Hypothalamus (tissue), 51 donors: Measurements from ENCODE around the gene SLC35D1.
A peak's percentile ranks its signal among the peaks of the same experiment; 100 is the strongest.

Source experiments
- DNase-seq, 51 donors: peaks; one replicate each; lab custom pipeline; 2025; lab: John Stamatoyannopoulos, UW

The SLC35D1 gene

GRCh38 chr1:67051196-67051595 lies 2.8 kb downstream of the SLC35D1 start:
- no peak for DNase-seq

DNA sequence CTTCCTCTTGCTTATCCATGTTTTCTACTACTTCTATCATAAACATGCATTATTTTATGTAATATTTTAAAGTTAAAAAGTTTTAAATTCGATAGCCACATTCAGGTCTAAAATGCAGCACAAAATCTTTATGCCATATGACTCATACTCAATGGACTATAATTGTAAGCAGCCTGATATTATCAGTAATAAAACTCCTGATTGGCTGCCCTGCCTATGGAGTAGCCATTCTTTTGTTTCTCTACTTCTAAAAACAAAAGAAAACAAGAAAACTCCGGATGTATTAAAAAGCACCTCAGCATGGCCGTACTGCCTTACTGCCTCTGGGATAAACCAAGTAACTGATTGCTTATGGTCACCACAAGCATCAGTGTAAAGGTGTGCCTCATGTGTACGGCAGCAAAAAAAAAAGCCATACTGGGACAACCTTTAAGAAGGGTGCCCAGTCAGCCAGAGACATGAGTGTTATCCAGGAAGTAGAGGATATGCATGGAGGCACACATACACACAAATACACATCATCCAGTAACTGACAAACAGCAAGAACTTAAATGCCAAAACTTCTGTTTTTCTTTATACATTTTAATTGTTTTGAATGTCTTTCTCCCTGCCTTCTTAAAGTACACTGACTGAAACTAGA lies 9.2 kb downstream of the SLC35D1 start:
- DNase-seq: no peak

- DNase-seq: no peak
These were observed 10.6 kb downstream of the SLC35D1 start for GRCh38 chr1:67043366-67043765.

DNA sequence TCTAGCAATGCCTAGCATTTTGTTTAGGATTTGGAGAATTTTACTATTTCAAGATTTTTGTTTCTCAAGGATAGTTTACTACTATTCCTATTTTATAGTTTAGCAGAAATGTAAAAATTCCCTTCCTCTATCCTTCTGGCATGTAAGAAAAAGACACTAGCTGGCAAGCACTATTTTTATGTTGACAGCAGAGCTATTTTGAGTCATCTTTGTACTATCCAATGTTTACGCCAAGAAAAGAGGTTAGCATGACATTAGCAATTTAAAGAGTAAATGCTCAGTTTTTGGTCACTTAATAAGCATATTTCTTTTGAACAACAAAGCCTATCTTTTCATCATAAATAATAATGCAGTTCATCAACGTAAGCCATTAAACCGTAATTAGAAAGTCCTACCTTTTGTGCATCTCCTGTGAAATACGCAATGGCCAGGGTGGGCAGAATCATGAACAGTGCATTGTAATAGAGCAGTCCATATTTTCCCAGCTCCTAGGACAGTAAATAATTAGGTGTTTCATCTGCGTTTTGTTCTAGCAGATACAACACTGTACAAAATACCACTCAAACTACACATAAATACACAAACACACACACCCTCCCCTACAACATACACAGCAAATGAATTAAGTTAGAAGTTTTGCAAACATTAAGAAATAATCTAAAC lies 12.0 kb downstream of the SLC35D1 start:
- no peak for DNase-seq

DNA sequence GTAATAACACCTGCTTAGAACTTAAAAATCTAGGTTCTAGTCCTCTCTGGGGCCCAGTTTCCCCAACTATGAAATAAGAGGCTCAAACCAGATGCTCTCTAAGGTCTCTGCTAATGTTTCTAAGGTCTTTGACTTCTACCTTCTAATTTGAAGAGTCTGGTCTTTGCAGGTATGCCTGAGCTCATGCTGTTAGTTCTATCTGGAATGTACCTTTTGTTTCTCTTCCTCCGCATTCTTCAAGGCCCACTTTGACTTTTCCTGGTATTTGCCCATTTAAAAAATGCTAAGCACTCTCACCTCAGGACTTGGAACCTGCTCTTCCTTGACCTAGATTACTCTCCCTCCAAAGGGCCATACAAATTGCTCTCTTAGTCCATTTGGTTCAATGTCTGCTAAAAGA lies 13.5 kb downstream of the SLC35D1 start:
- DNase-seq: no peak

- DNase-seq: no peak
These were observed 22.1 kb downstream of the SLC35D1 start for GRCh38 chr1:67031859-67032247.

- DNase-seq: no peak
These were observed 22.7 kb downstream of the SLC35D1 start for GRCh38 chr1:67031121-67031858.

DNA sequence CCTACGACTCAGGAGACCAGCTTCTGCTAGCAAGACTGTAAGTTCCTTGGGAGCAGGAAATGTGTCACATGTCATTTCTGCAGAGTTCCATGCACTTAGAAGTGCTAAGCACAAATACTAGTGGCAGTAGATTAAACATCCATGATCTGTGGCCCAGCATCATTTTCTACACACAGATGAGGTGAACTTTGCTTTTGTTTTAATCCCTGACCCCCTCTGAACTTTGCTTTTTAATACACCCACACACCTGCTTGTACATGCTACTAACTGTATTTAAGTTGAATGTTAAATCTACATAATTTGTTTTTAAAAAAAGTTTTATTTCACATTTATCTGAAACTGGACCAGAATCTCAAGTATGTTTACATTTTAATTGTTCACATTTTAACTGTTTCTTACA lies 24.5 kb downstream of the SLC35D1 start:
- DNase-seq: no peak

DNA sequence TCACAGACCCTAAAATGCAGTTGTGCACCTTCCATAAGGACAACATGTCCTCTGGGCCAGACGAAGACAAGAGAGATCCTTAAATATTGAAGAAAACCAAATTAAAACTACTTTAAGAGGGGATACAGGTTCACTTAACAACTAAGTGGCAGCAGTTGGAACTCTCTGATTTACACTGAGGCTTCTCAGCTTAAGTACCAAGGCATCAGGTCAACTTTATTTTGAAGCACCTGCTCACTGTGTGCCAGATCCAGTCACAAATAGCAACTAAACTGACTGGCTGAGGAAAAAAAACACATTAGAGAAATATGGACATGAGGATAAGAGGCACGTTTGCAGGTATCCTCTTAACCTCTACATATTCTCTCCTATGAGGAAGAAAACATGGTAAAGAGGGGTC lies 33.2 kb downstream of the SLC35D1 start:
- no peak for DNase-seq

DNA sequence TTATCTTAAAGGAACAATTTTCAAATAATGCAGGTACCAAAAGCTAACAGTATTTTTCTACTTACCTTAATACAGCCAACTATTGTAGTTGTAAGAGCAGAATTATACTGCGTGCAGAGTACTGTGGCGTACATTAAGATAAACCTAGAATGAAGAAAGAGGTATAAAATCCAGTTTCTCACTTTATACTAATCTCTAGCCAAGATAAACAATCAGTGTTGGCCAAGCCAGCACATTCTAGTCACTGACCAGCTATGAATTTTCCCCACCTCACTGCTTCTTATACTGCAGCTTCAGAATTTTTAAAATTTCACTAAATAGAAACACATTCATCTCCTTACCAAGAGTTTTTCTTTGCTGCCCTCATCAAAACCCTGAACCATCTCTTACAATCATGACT lies 33.6 kb downstream of the SLC35D1 start:
- no peak for DNase-seq

- peak in 10 of 51 donors; percentile 8 to 28 (median 14) for DNase-seq
These were observed 34.3 kb downstream of the SLC35D1 start for GRCh38 chr1:67019600-67020136.

DNA sequence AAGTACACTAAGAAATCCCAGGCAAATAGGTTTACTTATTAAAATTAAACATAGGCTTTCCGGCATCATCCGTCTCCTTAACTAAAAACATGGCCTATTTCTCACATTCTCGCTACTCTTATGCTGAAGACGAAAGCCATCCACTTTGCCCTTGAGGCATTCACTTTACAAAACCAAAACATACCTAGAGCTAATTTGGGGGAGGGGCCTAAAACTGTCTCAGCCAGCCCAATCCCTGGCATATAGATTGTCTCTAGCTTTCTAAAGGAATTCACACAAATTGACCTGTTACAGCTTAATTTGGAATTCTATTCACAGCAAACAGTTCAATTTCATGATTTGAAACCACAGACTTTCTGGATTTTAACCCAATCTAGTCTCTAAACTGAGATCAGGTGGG lies 34.8 kb downstream of the SLC35D1 start:
- no peak for DNase-seq

GRCh38 chr1:67018574-67018973 lies 35.4 kb downstream of the SLC35D1 start:
- DNase-seq: no peak

DNA sequence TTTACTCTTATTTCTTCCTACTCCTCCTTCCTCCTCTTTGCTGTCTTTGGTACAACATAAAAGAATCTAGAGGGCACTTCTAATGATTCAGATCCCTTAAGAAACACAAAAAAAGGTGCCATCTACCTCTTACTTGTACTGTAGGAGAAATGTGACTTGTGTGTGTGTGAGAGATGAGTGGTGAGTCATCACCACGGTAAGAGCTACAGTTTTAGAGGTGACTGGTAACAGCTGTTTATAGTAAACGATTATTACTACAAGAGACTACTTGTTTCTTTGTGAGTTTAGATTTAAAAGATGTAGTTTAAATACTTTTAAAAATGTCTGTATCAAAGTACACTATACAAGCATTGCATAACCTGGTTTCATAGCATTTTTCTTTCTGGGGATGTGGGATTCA lies 40.4 kb downstream of the SLC35D1 start:
- DNase-seq: no peak

GRCh38 chr1:67009792-67010191 lies 44.2 kb downstream of the SLC35D1 start:
- DNase-seq: no peak

DNA sequence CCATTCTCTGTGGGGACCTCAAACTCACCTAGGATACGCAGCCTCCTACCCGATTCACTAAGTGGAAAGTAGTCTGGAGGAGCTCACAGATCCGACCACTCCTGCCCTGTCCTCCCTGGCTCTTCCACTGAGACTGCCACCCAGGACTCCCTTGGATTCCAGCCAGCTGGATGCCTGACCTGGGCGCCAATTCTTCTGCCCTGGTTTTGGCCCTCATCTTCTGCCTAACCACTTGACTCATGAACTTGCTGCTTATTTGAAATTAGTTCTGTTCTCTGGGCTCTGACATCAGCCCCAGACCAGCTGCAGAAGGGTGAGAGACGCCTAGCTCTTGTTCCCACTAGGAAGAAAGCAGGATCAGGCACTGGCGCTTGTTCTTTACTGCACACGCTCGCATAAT lies 48.9 kb downstream of the SLC35D1 start:
- DNase-seq: peak in 9 of 51 donors; percentile 4 to 45 (median 12)

- no peak for DNase-seq
These were observed 49.8 kb downstream of the SLC35D1 start for GRCh38 chr1:67004176-67004575.

GRCh38 chr1:67001682-67002425 lies 52.1 kb downstream of the SLC35D1 start:
- no peak for DNase-seq

GRCh38 chr1:66999640-67000400 lies 54.1 kb downstream of the SLC35D1 start:
- no peak for DNase-seq

GRCh38 chr1:66998972-66999371 lies 55.0 kb downstream of the SLC35D1 start:
- no peak for DNase-seq
